GM18526 (cell line): ENCODE data around the gene KAT6B.

ENCODE experiments used
- POLR2A ChIP-seq: IDR thresholded peaks from 3 replicates; pipeline ENCODE4 v1.6.1; 2011; ENCODE audit not compliant: insufficient read length; ENCODE audit errors: extremely low read depth

KAT6B gene

GRCh38 chr10:74968667-74969061, 142.3 kb downstream of the KAT6B start:
- no peak for TF ChIP-seq POLR2A

GRCh38 chr10:74969093-74969492, 142.7 kb downstream of the KAT6B start:
- no peak for TF ChIP-seq POLR2A

- no peak for TF ChIP-seq POLR2A
Observed at GRCh38 chr10:74969530-74969929, 143.1 kb downstream of the KAT6B start.

- no peak for TF ChIP-seq POLR2A
Observed at GRCh38 chr10:74973741-74974392, 147.5 kb downstream of the KAT6B start.

- TF ChIP-seq POLR2A, result no peak
Observed at GRCh38 chr10:74975758-74976157, 149.4 kb downstream of the KAT6B start.

GRCh38 chr10:74976565-74976964, 150.2 kb downstream of the KAT6B start:
- TF ChIP-seq POLR2A, result no peak

GRCh38 chr10:74977072-74977471, 150.7 kb downstream of the KAT6B start:
- no peak for TF ChIP-seq POLR2A

- TF ChIP-seq POLR2A, result no peak
Observed at GRCh38 chr10:74977913-74978847, 151.8 kb downstream of the KAT6B start.

- no peak for TF ChIP-seq POLR2A
Observed at GRCh38 chr10:74981831-74982633, 155.6 kb downstream of the KAT6B start.

- TF ChIP-seq POLR2A, result no peak
Observed at GRCh38 chr10:74982634-74982982, 156.2 kb downstream of the KAT6B start.

GRCh38 chr10:74983383-74983782, 157.0 kb downstream of the KAT6B start:
- no peak for TF ChIP-seq POLR2A

GRCh38 chr10:74987339-74988053, 161.1 kb downstream of the KAT6B start:
- no peak for TF ChIP-seq POLR2A

GRCh38 chr10:74988054-74988775, 161.8 kb downstream of the KAT6B start:
- no peak for TF ChIP-seq POLR2A

GRCh38 chr10:74988832-74989561, 162.6 kb downstream of the KAT6B start:
- no peak for TF ChIP-seq POLR2A

GRCh38 chr10:74991435-74991834, 165.0 kb downstream of the KAT6B start:
- TF ChIP-seq POLR2A, result no peak
